ENCODE measurements around the gene HTRA2.

Gene HTRA2

DNA sequence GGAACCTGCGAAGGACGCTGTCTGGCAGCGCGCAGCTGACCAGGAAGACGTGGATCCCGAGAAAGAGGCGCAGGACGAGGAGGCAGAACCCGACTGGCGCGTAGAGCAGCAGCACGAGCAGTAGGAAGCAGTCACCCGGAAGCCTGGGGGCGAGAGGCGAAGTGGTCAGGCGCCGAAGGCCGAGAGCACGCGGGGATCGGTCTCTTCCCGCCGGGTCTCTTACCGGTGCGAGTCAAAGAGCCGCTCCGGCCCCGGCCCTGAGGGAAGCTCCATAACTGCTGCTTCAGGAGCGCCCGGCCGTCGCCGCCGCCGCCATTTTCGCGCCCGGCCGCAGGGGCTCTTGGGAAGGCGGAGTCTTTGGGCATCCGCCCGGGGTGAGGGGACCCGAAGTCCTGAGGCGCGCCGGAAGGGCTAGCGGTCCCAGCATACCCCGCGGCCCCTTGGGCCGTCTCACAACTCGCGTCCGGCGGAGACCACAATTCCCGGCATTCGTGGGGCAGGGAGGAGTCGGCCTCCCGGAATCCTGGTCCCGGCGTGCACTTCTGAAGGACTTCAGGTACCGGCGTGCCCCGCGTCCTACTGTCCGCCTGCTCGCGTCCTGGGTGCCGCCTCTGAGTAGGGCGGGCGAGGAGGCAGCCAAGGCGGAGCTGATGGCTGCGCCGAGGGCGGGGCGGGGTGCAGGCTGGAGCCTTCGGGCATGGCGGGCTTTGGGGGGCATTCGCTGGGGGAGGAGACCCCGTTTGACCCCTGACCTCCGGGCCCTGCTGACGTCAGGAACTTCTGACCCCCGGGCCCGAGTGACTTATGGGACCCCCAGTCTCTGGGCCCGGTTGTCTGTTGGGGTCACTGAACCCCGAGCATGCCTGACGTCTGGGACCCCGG is at the start of gene HTRA2, which contains the start of gene AUP1:
Gene HTRA2, plus strand, starts transcription at position 577 of the 882 bp plus-strand sequence. Its CDS starts 74 bp downstream, at position 651.
Gene AUP1, minus strand, starts transcription at position 350 of the 882 bp plus-strand sequence. Its CDS starts 77 bp downstream, at position 273.
- H3K4me3 ChIP-seq (ENCODE audit: low read depth, low read length): peak within 1 kb of the TSS; percentile 99
- TF ChIP-seq CTCF (IDR thresholded peaks at IDR 0.05; ENCODE audit: low read depth, low read length): no peak

- TF ChIP-seq CTCF (IDR thresholded peaks at IDR 0.05; ENCODE audit: low read depth, low read length): no peak
These were observed 48.3 kb upstream of the HTRA2 start for GRCh38 chr2:74481431-74481830.

DNA sequence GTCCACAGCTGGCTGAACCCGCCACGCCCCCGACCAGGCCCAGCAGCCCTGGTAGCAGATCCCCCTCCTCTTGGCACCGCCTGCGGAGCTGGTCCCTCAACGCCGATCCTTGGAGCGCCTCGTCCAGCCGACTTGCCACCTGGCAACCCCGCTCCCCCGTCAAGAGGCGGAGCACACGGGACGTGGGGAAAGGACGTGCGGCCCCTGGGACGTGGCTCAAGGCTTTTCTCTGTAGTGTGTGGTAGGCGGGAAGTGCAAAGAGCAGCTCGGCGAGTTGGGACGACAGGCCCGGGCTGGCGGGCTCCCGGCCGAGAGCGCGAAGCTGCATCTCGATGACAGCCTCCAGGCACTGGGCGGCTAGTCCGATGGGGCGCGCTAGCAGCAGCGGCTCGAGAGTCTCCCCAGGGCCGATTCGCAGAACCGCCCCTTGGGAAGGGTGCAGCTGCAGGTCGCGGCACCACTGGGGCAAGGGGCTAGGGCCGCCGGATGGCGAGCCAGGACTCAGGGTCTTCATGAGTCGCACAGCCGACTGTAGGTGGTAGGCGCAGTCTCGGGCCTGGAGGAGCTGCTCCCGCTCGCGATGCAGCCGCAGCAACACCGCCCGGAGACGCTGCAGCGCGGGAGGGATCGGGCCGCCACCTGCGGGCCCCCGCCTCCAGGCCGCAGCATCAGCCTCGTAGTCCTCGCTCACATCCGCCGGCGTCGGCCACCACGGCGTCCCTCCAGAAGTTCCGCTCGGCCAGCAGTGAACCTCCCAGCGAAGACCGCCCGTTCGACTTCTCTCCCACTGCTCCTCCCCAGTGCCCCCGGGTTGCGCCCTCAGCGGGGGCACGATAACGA is 47.6 kb upstream of the HTRA2 start:
- no peak for TF ChIP-seq CTCF (IDR thresholded peaks at IDR 0.05; ENCODE audit: low read depth, low read length)
- H3K4me3 ChIP-seq (ENCODE audit: low read depth, low read length): peak overlapping the region; percentile 93

More at GRCh38 chr2:74481431-74481830, 48.3 kb upstream of the HTRA2 start:
- peak overlapping the region; percentile 93 for H3K4me3 ChIP-seq (ENCODE audit: low read depth, low read length)

- TF ChIP-seq CTCF (IDR thresholded peaks at IDR 0.05; ENCODE audit: low read depth, low read length): peak; percentile 88
These were observed 46.7 kb upstream of the HTRA2 start, which contains the start of the genes CCDC142 and TTC31 for GRCh38 chr2:74482801-74483674. Gene CCDC142, minus strand, starts transcription at chr2:74482998. Its CDS starts 161 bp downstream, at chr2:74482837. Gene TTC31, plus strand, starts transcription at chr2:74483081. Its CDS starts 15 bp downstream, at chr2:74483096.

DNA sequence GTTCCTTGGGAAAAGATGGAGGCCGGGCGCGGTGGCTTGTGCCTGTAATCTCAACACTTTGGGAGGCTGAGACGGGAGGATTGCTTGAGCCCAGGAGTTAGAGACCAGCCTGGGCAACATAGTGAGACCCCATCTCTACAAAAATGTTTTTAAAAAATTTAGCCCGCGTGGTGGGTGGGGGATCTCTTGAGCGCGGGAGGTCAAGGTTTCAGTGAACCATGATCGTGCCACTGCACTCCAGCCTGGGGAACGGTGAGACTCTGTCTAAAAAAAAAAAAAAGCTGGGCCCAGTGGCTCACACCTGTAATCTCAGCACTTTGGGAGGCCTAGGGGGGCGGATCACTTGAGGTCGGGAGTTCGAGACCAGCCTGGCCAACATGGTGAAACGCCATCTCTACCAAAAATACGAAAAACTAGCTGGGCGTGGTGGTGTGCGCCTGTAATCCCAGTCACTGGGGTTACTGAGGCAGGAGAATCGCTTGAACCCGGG is 46.0 kb upstream of the HTRA2 start:
- H3K4me3 ChIP-seq (ENCODE audit: low read depth, low read length): peak overlapping the region; percentile 93

More at GRCh38 chr2:74482801-74483674, 46.7 kb upstream of the HTRA2 start, which contains the start of the genes CCDC142 and TTC31:
- peak within 1 kb of the TSS; percentile 93 for H3K4me3 ChIP-seq (ENCODE audit: low read depth, low read length)

GRCh38 chr2:74486141-74486540 is 43.6 kb upstream of the HTRA2 start:
- H3K4me3 ChIP-seq (ENCODE audit: low read depth, low read length): no peak overlapping the region
- no peak for TF ChIP-seq CTCF (IDR thresholded peaks at IDR 0.05; ENCODE audit: low read depth, low read length)
